CD14-positive monocyte (primary cell): ENCODE results near the gene TMPRSS11F. TPM values are rescaled to one million over a fixed set of nuclear protein-coding genes. Genes with fewer than 3 reads are reported as not detected.

Experiments used
- DNase-seq, 3 donors: peaks; one replicate each; pipeline ENCODE4 v3.0.0-alpha.2; 2011 to 2022
- H2AFZ ChIP-seq: 2 replicates; pipeline ENCODE4 v1.6.0; 2012; ENCODE audit warnings: mild to moderate bottlenecking, low read depth, low read length, inconsistent platforms; ENCODE audit not compliant: insufficient read depth, poor library complexity, severe bottlenecking
- H3K27ac ChIP-seq, 2 donors: 1 replicate in 1 of 2; 2 replicates in 1 of 2; pipeline ENCODE4 v1.5.1; 2012 to 2013; ENCODE audit warnings: low read length in 2 of 2, control low read depth in 1 of 2, inconsistent platforms in 1 of 2, low read depth in 1 of 2, mild to moderate bottlenecking in 1 of 2
- H3K27me3 ChIP-seq, 2 donors: one replicate each; pipeline versions ENCODE4 v1.6.0 to v1.6.1; 2011 to 2013; ENCODE audit warnings: low read length in 2 of 2; ENCODE audit not compliant: control insufficient read depth in 2 of 2, insufficient read depth in 2 of 2
- H3K36me3 ChIP-seq, 2 donors: replicated peaks in 1 of 2; 1 replicate in 1 of 2; 2 replicates in 1 of 2; pipeline versions ENCODE4 v1.5.1 to v1.6.1; 2012 to 2013; ENCODE audit warnings: low read length in 2 of 2, control low read depth in 1 of 2, inconsistent platforms in 1 of 2, mild to moderate bottlenecking in 1 of 2; ENCODE audit not compliant: insufficient read depth in 2 of 2, control insufficient read depth in 1 of 2
- H3K4me1 ChIP-seq, 2 donors: 1 replicate in 1 of 2; 2 replicates in 1 of 2; pipeline versions ENCODE4 v1.5.1 to v1.6.1; 2012 to 2013; ENCODE audit warnings: low read length in 2 of 2, control low read depth in 1 of 2, inconsistent platforms in 1 of 2, mild to moderate bottlenecking in 1 of 2, moderate library complexity in 1 of 2; ENCODE audit not compliant: insufficient read depth in 2 of 2, control insufficient read depth in 1 of 2
- H3K4me2 ChIP-seq: replicated peaks from 2 replicates; pipeline ENCODE3; 2012; ENCODE audit warnings: low read length, moderate library complexity, mild to moderate bottlenecking; ENCODE audit not compliant: poor library complexity, severe bottlenecking; ENCODE audit errors: extremely low read depth
- H3K4me3 ChIP-seq, 3 experiments: fragments of 200-600 bp in 1 of 3; sonication (generic) in 1 of 3; replicated peaks in 1 of 3; 1 replicate in 2 of 3; 2 replicates in 1 of 3; pipeline ENCODE4 v1.5.1; 2011 to 2013; ENCODE audit warnings: low read length in 3 of 3, mild to moderate bottlenecking in 3 of 3, control low read depth in 2 of 3, low read depth in 2 of 3, inconsistent platforms in 1 of 3, moderate library complexity in 1 of 3
- H3K79me2 ChIP-seq: 2 replicates; pipeline ENCODE4 v1.6.0; 2012; ENCODE audit warnings: mild to moderate bottlenecking, control low read depth, inconsistent platforms, low read length, moderate library complexity; ENCODE audit not compliant: insufficient read depth
- H3K9ac ChIP-seq: 2 replicates; pipeline ENCODE4 v1.6.0; 2017; ENCODE audit warnings: low read length, mild to moderate bottlenecking; ENCODE audit not compliant: insufficient read depth, poor library complexity, severe bottlenecking
- H3K9me3 ChIP-seq, 2 donors: replicated peaks in 1 of 2; 1 replicate in 1 of 2; 2 replicates in 1 of 2; pipeline versions ENCODE4 v1.5.1 to v1.6.1; 2012 to 2013; ENCODE audit warnings: low read length in 2 of 2, control low read depth in 1 of 2; ENCODE audit not compliant: control insufficient read depth in 1 of 2, insufficient read depth in 1 of 2
- H4K20me1 ChIP-seq: 2 replicates; pipeline ENCODE4 v1.6.0; 2012; ENCODE audit warnings: mild to moderate bottlenecking, low read length, control low read depth, moderate library complexity; ENCODE audit not compliant: insufficient read depth
- H3K27ac Mint-ChIP-seq, 7 donors: one replicate each; pipeline ENCODE4 v1.8.0; 2020; ENCODE audit warnings: mild to moderate bottlenecking in 7 of 7, mixed read lengths in 7 of 7, moderate library complexity in 6 of 7, inconsistent platforms in 2 of 7
- H3K27me3 Mint-ChIP-seq, 3 donors: one replicate each; pipeline ENCODE4 v1.8.0; 2021 to 2022; ENCODE audit warnings: low read depth in 3 of 3, mild to moderate bottlenecking in 3 of 3, mixed read lengths in 3 of 3, moderate library complexity in 3 of 3, inconsistent platforms in 1 of 3
- H3K36me3 Mint-ChIP-seq, 2 donors: one replicate each; pipeline ENCODE4 v1.8.0; 2020; ENCODE audit warnings: mixed read lengths in 2 of 2, inconsistent platforms in 1 of 2, mild to moderate bottlenecking in 1 of 2
- H3K4me1 Mint-ChIP-seq: one replicate; pipeline ENCODE4 v1.8.0; 2020; ENCODE audit warnings: mild to moderate bottlenecking, mixed read lengths
- H3K4me3 Mint-ChIP-seq, 2 donors: one replicate each; pipeline ENCODE4 v1.8.0; 2020; ENCODE audit warnings: mild to moderate bottlenecking in 2 of 2, mixed read lengths in 2 of 2, moderate library complexity in 1 of 2
- H3K9me3 Mint-ChIP-seq, 7 donors: one replicate each; pipeline ENCODE4 v1.8.0; 2020 to 2022; ENCODE audit warnings: mixed read lengths in 7 of 7, mild to moderate bottlenecking in 6 of 7, moderate library complexity in 6 of 7, inconsistent platforms in 2 of 7
- WGBS: methylation state at CpG from one replicate; pipeline ENCODE4 v1.1.5; 2013; ENCODE audit warnings: missing lambda C conversion rate; ENCODE audit not compliant: insufficient coverage; 5-methylcytosine and 5-hydroxymethylcytosine counted together
- intact Hi-C, 2 donors: fragments of 100-400 bp; cut with micrococcal nuclease; formaldehyde crosslinking; loops; one replicate each; pipeline versions ENCODE4 v1.15.0 to v1.15.1; 2023
- polyA plus RNA-seq, 3 donors: library from polyadenylated mRNA; depleted of rRNA in 1 of 3; unstranded in 2 of 3; stranded (reverse) in 1 of 3; fragments of 300-500 nt in 2 of 3; fragments of >200 nt in 1 of 3; fragmentation: Illumina TruSeq in 2 of 3; gene quantifications; 1 replicate in 2 of 3; 2 replicates in 1 of 3; pipeline ENCODE4 v1.2.3, GENCODE V29; 2012 to 2021
- TF ChIP-seq, protein P1 (sequence below): fragments of 200-600 bp; IDR thresholded peaks from one replicate; pipeline ENCODE4 v1.8.0; 2022; ENCODE audit warnings: antibody characterized with exemption, mild to moderate bottlenecking

Gene TMPRSS11F
- polyA plus RNA-seq, 3 donors: not detected

DNA sequence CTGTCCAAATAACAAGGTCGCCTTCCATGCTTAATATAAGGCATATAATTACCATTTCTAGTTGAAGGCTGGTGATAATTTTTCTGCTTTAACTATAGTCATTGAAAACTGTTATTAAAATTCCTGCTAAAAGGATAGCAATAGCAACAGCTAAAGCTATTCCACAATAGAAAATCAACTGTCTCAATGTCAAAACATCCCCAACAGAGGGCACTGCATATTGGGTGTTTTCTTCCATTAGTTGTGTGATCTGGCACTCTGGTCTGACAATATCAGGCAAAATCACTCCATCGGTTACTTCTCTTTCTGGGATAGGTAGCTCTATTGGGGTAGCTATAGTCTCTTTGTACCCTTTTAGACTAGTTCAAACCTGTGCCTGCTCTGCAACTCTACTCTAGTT, 53.5 kb downstream of the TMPRSS11F start:
- WGBS: no CpG with 5 or more reads among the region's 2 CpGs
- Mint-ChIP-seq H3K27me3 (peaks cover 0 to 4% (median 1%) of the 10 kb centered on the region in 3 donors), H3K9me3 (peaks cover 0 to 2% (median 0%) of the 10 kb centered on the region in 7 donors)

DNA sequence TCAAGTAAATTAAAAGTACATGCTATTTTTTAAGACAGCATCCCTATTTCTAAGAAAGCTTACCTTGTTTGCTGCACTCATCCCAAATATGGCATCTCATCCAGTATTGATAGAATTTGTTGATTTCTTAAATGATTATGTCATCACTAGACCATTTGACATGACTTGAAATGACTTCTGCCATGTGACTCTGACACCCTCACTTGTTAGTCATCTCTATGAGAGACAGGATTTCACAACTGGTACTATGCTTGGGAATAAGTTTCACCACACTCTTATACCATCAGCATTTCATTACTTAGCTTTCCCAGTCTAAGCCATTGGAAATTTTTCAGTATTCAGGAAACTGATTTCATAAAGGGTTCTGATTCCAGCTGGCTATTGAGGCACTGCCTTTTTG, 55.3 kb downstream of the TMPRSS11F start:
- no peaks in the 10 kb centered on the region for H4K20me1 ChIP-seq
- H3K36me3 Mint-ChIP-seq: no peaks in the 10 kb centered on the region
- intact Hi-C loops: no loop called here

More for the DNA sequence above, 53.5 kb downstream of the TMPRSS11F start:
- Histone ChIP-seq H4K20me1 (no peaks in the 10 kb centered on the region), H3K79me2 (no peaks in the 10 kb centered on the region), H3K4me3 (no peak overlapping the region), H3K9ac (no peak overlapping the region), H3K27ac (no peak overlapping the region), H3K9me3 (no peaks in the 10 kb centered on the region), H2AFZ (no peak overlapping the region), H3K4me1 (no peaks in the 10 kb centered on the region), H3K4me2 (no peak overlapping the region), H3K36me3 (no peaks in the 10 kb centered on the region), H3K27me3 (no peaks in the 10 kb centered on the region)
- TF ChIP-seq, protein P1, sequence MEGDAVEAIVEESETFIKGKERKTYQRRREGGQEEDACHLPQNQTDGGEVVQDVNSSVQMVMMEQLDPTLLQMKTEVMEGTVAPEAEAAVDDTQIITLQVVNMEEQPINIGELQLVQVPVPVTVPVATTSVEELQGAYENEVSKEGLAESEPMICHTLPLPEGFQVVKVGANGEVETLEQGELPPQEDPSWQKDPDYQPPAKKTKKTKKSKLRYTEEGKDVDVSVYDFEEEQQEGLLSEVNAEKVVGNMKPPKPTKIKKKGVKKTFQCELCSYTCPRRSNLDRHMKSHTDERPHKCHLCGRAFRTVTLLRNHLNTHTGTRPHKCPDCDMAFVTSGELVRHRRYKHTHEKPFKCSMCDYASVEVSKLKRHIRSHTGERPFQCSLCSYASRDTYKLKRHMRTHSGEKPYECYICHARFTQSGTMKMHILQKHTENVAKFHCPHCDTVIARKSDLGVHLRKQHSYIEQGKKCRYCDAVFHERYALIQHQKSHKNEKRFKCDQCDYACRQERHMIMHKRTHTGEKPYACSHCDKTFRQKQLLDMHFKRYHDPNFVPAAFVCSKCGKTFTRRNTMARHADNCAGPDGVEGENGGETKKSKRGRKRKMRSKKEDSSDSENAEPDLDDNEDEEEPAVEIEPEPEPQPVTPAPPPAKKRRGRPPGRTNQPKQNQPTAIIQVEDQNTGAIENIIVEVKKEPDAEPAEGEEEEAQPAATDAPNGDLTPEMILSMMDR: no peak
- Mint-ChIP-seq H3K36me3 (no peaks in the 10 kb centered on the region), H3K4me1 (no peaks in the 10 kb centered on the region), H3K4me3 (no peak overlapping the region), H3K27ac (no peak overlapping the region)
- intact Hi-C loops: no loop called here
- DNase-seq: no peak

More for the DNA sequence above, 55.3 kb downstream of the TMPRSS11F start:
- H3K27ac ChIP-seq: no peak overlapping the region
- no peak overlapping the region for H2AFZ ChIP-seq
- no peaks in the 10 kb centered on the region for H3K27me3 ChIP-seq
- DNase-seq: no peak
- TF ChIP-seq, protein P1: no peak
- Mint-ChIP-seq H3K9me3 (peaks cover 0 to 2% (median 0%) of the 10 kb centered on the region in 7 donors), H3K27me3 (peaks cover 0 to 4% (median 1%) of the 10 kb centered on the region in 3 donors), H3K4me3 (no peak overlapping the region), H3K4me1 (no peaks in the 10 kb centered on the region), H3K27ac (no peak overlapping the region)
- no peak overlapping the region for H3K4me2 ChIP-seq
- H3K4me3 ChIP-seq: no peak overlapping the region
- no peaks in the 10 kb centered on the region for H3K79me2 ChIP-seq
- no peaks in the 10 kb centered on the region for H3K9me3 ChIP-seq
- H3K4me1 ChIP-seq: no peaks in the 10 kb centered on the region
- no peaks in the 10 kb centered on the region for H3K36me3 ChIP-seq
- no peak overlapping the region for H3K9ac ChIP-seq
